SK-N-SH treated with all-trans-retinoic acid at 6 μM for 48 hours (cell line): ENCODE data around the gene FARS2.
A peak's percentile ranks its signal among the peaks of the same experiment; 100 is the strongest.

Experiments used
- ATAC-seq: fragments of 200-7000 bp; cut with Tn5 transposase; 3 replicates; pipeline ENCODE4 v1.9.1; 2020; ENCODE audit warnings: mild to moderate bottlenecking, moderate library complexity
- BACH2 ChIP-seq: fragments of 250-450 bp; sonication (Bioruptor Pico); IDR thresholded peaks from 2 replicates; pipeline ENCODE4 v1.9.0; 2021; ENCODE audit warnings: mild to moderate bottlenecking, borderline replicate concordance
- CSDC2 ChIP-seq: fragments of 250-450 bp; sonication (Bioruptor Pico); IDR thresholded peaks from 2 replicates; pipeline ENCODE4 v1.5.0; 2020; ENCODE audit warnings: mild to moderate bottlenecking, moderate library complexity
- ISL1 ChIP-seq: fragments of 250-450 bp; sonication (Bioruptor Pico); IDR thresholded peaks from 2 replicates; pipeline ENCODE4 v2.1.2; 2022; ENCODE audit warnings: mild to moderate bottlenecking, moderate library complexity
- PPARA ChIP-seq: fragments of 250-450 bp; sonication (Bioruptor Pico); IDR thresholded peaks from 2 replicates; pipeline ENCODE4 v1.5.0; 2020; ENCODE audit warnings: mild to moderate bottlenecking, borderline replicate concordance
- RARB ChIP-seq: fragments of 250-450 bp; sonication (Bioruptor Pico); IDR thresholded peaks from 2 replicates; pipeline ENCODE4 v1.8.0; 2021; ENCODE audit warnings: mild to moderate bottlenecking, moderate library complexity
- SNAI2 ChIP-seq: fragments of 250-450 bp; sonication (Bioruptor Pico); IDR thresholded peaks from 2 replicates; pipeline ENCODE4 v1.5.0; 2020; ENCODE audit warnings: mild to moderate bottlenecking, moderate library complexity
- TCF4 ChIP-seq: fragments of 250-450 bp; sonication (Bioruptor Pico); IDR thresholded peaks from 2 replicates; pipeline ENCODE4 v1.8.0; 2021; ENCODE audit warnings: mild to moderate bottlenecking, moderate library complexity, borderline replicate concordance
- TOX ChIP-seq: fragments of 250-450 bp; sonication (Bioruptor Pico); IDR thresholded peaks from 2 replicates; pipeline ENCODE4 v1.8.0; 2021; ENCODE audit warnings: mild to moderate bottlenecking, moderate library complexity, borderline replicate concordance
- ZC3H10 ChIP-seq: fragments of 250-450 bp; sonication (Bioruptor Pico); IDR thresholded peaks from 2 replicates; pipeline ENCODE4 v1.5.1; 2021; ENCODE audit warnings: mild to moderate bottlenecking, moderate library complexity
- ZFP3 ChIP-seq: fragments of 250-450 bp; sonication (Bioruptor Pico); IDR thresholded peaks from 2 replicates; pipeline ENCODE4 v1.5.0; 2020; ENCODE audit warnings: mild to moderate bottlenecking, moderate library complexity
- ZFP30 ChIP-seq: fragments of 450-650 bp; formaldehyde crosslinking; IDR thresholded peaks from 2 replicates; pipeline ENCODE4 v1.5.0; 2022; ENCODE audit warnings: mild to moderate bottlenecking, moderate library complexity
- ZNF565 ChIP-seq: fragments of 450-650 bp; formaldehyde crosslinking; conservative IDR thresholded peaks from 2 replicates; pipeline ENCODE4 v1.5.0; 2020; ENCODE audit warnings: low read depth, mild to moderate bottlenecking, moderate library complexity
- ZNF8 ChIP-seq: fragments of 450-650 bp; formaldehyde crosslinking; IDR thresholded peaks from 2 replicates; pipeline ENCODE4 v1.5.0; 2020; ENCODE audit warnings: mild to moderate bottlenecking, moderate library complexity
- TF ChIP-seq, protein P1 (sequence below): fragments of 250-450 bp; sonication (Bioruptor Pico); IDR thresholded peaks from 2 replicates; pipeline ENCODE4 v1.5.1; 2021; ENCODE audit warnings: mild to moderate bottlenecking, moderate library complexity
- TF ChIP-seq, protein P2 (sequence below): fragments of 250-450 bp; sonication (Bioruptor Pico); IDR thresholded peaks from 2 replicates; pipeline ENCODE4 v1.8.0; 2020; ENCODE audit warnings: mild to moderate bottlenecking, moderate library complexity, borderline replicate concordance
- TF ChIP-seq, protein P3 (sequence below): fragments of 250-450 bp; sonication (Bioruptor Pico); IDR thresholded peaks from 2 replicates; pipeline ENCODE4 v1.8.0; 2021; ENCODE audit warnings: low read depth, mild to moderate bottlenecking, moderate library complexity, borderline replicate concordance
- TF ChIP-seq, protein P4 (sequence below): fragments of 250-450 bp; sonication (Bioruptor Pico); IDR thresholded peaks from 2 replicates; pipeline ENCODE4 v1.5.1; 2020; ENCODE audit warnings: low read depth, mild to moderate bottlenecking, moderate library complexity
- TF ChIP-seq, protein P5 (sequence below): fragments of 250-450 bp; sonication (Bioruptor Pico); IDR thresholded peaks from 2 replicates; pipeline ENCODE4 v1.5.0; 2020; ENCODE audit warnings: mild to moderate bottlenecking, moderate library complexity

Gene FARS2

DNA sequence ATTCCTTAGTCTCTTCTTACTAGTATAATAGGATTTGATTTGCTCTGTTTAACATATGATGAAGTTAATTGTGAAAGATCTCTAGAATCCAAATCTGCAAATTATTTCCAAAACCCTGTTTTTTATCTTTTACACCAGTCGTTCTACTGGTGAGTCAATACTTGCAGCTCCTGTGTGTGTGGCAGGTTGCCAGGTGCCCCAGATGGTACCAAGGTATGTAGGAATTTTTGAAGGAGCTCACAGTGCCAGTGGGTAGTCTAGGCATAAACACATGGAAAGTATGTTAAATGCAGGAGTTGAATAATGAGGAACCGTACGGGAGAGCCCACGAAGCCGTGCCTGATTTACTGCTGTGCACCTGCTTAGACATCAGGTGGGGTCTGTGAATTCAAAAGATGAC, 192.2 kb downstream of the FARS2 start:
- ATAC-seq = peak; percentile 64
- TF ChIP-seq SNAI2 = no peak
- TF ChIP-seq TOX = no peak
- peak; percentile 51 for TF ChIP-seq ISL1 (CRISPR knock-in tag)

DNA sequence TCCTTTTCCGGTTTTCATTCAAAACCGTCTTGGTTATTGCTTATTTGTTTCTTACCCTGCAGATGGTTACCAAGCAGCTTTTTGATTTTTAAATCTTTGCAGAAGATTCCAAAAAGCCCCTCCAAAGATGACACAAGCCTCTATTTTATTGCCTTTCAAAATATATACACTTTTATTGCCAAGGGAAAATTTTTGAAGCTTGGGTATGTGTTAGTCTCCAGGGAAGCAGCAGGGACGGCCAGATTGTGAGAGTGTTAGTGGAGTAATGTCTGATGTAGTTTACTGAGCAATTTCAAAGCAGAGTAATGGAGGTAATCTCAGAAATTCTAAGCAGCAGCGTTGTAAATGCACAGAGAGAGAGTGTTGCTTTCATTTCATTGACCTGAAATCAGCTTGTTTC, 193.8 kb downstream of the FARS2 start:
- no peak for TF ChIP-seq ZFP30 (CRISPR knock-in tag)
- TF ChIP-seq ZFP3 (CRISPR knock-in tag) = no peak
- TF ChIP-seq, protein P1, sequence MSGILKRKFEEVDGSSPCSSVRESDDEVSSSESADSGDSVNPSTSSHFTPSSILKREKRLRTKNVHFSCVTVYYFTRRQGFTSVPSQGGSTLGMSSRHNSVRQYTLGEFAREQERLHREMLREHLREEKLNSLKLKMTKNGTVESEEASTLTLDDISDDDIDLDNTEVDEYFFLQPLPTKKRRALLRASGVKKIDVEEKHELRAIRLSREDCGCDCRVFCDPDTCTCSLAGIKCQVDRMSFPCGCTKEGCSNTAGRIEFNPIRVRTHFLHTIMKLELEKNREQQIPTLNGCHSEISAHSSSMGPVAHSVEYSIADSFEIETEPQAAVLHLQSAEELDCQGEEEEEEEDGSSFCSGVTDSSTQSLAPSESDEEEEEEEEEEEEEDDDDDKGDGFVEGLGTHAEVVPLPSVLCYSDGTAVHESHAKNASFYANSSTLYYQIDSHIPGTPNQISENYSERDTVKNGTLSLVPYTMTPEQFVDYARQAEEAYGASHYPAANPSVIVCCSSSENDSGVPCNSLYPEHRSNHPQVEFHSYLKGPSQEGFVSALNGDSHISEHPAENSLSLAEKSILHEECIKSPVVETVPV (CRISPR knock-in tag) = no peak
- TF ChIP-seq RARB = no peak
- no peak for TF ChIP-seq ZNF8 (CRISPR knock-in tag)
- TF ChIP-seq BACH2 (CRISPR knock-in tag) = no peak
- TF ChIP-seq TOX = no peak
- TF ChIP-seq, protein P2, sequence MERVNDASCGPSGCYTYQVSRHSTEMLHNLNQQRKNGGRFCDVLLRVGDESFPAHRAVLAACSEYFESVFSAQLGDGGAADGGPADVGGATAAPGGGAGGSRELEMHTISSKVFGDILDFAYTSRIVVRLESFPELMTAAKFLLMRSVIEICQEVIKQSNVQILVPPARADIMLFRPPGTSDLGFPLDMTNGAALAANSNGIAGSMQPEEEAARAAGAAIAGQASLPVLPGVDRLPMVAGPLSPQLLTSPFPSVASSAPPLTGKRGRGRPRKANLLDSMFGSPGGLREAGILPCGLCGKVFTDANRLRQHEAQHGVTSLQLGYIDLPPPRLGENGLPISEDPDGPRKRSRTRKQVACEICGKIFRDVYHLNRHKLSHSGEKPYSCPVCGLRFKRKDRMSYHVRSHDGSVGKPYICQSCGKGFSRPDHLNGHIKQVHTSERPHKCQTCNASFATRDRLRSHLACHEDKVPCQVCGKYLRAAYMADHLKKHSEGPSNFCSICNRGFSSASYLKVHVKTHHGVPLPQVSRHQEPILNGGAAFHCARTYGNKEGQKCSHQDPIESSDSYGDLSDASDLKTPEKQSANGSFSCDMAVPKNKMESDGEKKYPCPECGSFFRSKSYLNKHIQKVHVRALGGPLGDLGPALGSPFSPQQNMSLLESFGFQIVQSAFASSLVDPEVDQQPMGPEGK = no peak
- no peak for TF ChIP-seq ZNF565 (CRISPR knock-in tag)
- TF ChIP-seq, protein P3, sequence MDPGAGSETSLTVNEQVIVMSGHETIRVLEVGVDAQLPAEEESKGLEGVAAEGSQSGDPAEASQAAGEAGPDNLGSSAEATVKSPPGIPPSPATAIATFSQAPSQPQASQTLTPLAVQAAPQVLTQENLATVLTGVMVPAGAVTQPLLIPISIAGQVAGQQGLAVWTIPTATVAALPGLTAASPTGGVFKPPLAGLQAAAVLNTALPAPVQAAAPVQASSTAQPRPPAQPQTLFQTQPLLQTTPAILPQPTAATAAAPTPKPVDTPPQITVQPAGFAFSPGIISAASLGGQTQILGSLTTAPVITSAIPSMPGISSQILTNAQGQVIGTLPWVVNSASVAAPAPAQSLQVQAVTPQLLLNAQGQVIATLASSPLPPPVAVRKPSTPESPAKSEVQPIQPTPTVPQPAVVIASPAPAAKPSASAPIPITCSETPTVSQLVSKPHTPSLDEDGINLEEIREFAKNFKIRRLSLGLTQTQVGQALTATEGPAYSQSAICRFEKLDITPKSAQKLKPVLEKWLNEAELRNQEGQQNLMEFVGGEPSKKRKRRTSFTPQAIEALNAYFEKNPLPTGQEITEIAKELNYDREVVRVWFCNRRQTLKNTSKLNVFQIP (CRISPR knock-in tag) = no peak
- no peak for TF ChIP-seq TCF4 (CRISPR knock-in tag)
- TF ChIP-seq SNAI2 = no peak
- TF ChIP-seq, protein P4, sequence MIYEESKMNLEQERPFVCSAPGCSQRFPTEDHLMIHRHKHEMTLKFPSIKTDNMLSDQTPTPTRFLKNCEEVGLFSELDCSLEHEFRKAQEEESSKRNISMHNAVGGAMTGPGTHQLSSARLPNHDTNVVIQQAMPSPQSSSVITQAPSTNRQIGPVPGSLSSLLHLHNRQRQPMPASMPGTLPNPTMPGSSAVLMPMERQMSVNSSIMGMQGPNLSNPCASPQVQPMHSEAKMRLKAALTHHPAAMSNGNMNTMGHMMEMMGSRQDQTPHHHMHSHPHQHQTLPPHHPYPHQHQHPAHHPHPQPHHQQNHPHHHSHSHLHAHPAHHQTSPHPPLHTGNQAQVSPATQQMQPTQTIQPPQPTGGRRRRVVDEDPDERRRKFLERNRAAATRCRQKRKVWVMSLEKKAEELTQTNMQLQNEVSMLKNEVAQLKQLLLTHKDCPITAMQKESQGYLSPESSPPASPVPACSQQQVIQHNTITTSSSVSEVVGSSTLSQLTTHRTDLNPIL (CRISPR knock-in tag) = no peak
- TF ChIP-seq, protein P5, sequence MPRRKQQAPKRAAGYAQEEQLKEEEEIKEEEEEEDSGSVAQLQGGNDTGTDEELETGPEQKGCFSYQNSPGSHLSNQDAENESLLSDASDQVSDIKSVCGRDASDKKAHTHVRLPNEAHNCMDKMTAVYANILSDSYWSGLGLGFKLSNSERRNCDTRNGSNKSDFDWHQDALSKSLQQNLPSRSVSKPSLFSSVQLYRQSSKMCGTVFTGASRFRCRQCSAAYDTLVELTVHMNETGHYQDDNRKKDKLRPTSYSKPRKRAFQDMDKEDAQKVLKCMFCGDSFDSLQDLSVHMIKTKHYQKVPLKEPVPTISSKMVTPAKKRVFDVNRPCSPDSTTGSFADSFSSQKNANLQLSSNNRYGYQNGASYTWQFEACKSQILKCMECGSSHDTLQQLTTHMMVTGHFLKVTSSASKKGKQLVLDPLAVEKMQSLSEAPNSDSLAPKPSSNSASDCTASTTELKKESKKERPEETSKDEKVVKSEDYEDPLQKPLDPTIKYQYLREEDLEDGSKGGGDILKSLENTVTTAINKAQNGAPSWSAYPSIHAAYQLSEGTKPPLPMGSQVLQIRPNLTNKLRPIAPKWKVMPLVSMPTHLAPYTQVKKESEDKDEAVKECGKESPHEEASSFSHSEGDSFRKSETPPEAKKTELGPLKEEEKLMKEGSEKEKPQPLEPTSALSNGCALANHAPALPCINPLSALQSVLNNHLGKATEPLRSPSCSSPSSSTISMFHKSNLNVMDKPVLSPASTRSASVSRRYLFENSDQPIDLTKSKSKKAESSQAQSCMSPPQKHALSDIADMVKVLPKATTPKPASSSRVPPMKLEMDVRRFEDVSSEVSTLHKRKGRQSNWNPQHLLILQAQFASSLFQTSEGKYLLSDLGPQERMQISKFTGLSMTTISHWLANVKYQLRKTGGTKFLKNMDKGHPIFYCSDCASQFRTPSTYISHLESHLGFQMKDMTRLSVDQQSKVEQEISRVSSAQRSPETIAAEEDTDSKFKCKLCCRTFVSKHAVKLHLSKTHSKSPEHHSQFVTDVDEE (CRISPR knock-in tag) = no peak
- TF ChIP-seq CSDC2 = no peak
- ATAC-seq = no peak

DNA sequence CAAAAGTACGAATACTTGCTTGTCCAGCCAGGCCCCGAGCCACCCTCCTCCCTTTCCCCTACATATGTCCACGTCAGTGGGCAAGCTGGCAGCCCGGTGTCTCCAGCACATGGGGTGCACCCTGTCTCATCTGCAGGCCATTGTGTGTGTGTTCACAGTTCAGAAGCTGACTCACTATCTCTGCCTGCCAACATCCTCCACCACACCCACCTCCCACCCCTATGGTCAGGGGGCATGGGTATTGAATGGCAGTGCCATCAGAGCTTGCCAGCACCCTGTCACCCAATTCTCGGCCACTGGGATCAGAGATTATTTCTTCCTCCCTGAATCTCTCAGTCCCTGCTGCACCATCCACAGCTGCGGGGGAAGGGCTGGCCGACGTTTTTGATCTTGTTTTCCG, 195.7 kb downstream of the FARS2 start:
- peak; percentile 70 for ATAC-seq
- TF ChIP-seq PPARA (CRISPR knock-in tag) = no peak
- TF ChIP-seq BACH2 (CRISPR knock-in tag) = no peak
- TF ChIP-seq ZC3H10 (CRISPR knock-in tag) = no peak
- TF ChIP-seq, protein P5 (CRISPR knock-in tag) = no peak
- TF ChIP-seq, all 23 proteins: peak for 0
